ENCODE data around the gene ASPSCR1.

Gene ASPSCR1

GRCh38 chr17:82022981-82023446, 45.6 kb downstream of the ASPSCR1 start, which contains the start of gene LRRC45:
LRRC45 (plus strand) TSS chr17:82023305; CDS start chr17:82023644, 339 bp downstream.
- H3K27ac ChIP-seq (ENCODE audit: low read depth, low read length), result peak within 1 kb of the TSS; percentile 73
- H3K79me2 ChIP-seq (ENCODE audit: insufficient read depth, low read length), result peaks cover 25% of the 10 kb centered on the region
- no peaks in the 10 kb centered on the region for H4K20me1 ChIP-seq (ENCODE audit: low read depth, low read length)
- TF ChIP-seq CTCF (IDR thresholded peaks at IDR 0.05; ENCODE audit: insufficient read depth, low read length, poor library complexity, severe bottlenecking) (no peak), EZH2phosphoT487 (conservative IDR thresholded peaks at IDR 0.05; ENCODE audit: low read length) (no peak)
- no peaks in the 10 kb centered on the region for H3K27me3 ChIP-seq (ENCODE audit: low read length)
- no peaks in the 10 kb centered on the region for H3K36me3 ChIP-seq (ENCODE audit: low read length)
- H3K9me3 ChIP-seq (ENCODE audit: insufficient read depth, low read length), result no peaks in the 10 kb centered on the region
- peak within 1 kb of the TSS; percentile 72 for H2AFZ ChIP-seq (ENCODE audit: low read depth, low read length, severe bottlenecking)
- no peaks in the 10 kb centered on the region for H3K9me2 ChIP-seq (replicated peaks; ENCODE audit: insufficient read depth, low read length)
- peak within 1 kb of the TSS; percentile 89 for H3K4me2 ChIP-seq (ENCODE audit: low read depth, low read length, poor library complexity, severe bottlenecking)
- 0 out of 2 replicates have a peak, but pooled peaks cover 6% of the 10 kb centered on the region for H3F3A ChIP-seq (ENCODE audit: insufficient read depth)
- H3K4me3 ChIP-seq (ENCODE audit: insufficient read depth, low read length, poor library complexity, severe bottlenecking), result peak within 1 kb of the TSS; percentile 97
- H3K9ac ChIP-seq (ENCODE audit: low read length), result peak within 1 kb of the TSS; percentile 99

DNA sequence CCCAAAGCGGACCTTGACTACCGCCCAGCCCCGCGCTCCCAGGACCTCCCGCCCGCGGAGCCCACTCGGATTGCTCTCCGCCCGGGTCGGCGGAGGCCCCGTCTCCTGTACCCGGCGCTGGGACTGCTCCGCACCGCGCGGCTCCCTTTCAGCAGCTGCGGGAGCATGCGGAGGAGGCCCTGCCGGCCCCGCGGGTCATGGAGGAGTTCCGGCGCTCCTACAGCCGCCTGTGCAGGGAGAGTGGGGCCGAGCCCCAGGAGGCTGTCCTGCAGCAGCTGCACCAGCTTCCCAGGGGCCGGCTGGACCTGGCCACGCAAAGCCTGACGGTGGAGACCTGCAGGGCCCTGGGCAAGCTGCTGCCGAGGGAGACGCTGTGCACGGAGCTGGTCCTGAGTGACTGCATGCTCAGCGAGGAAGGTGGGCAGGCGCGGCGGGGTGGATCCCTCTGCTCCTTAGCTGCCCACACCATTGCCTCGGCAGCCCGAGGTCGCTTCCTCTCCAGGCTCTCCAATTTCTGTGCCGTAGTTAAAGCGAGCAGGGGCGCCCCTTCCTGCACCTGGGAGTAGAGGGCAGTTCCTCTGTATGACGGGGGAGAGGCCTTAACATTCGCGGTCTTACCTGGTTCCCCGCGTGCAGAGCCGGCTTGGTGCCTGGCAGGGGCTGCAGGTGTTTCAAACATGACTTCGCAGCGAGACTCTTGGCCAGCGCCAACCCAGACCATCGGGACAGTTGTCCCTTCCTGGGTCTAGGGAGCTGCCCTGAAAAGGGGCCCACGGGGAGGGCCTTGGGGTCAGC, 46.2 kb downstream of the ASPSCR1 start:
- Histone ChIP-seq H3K27me3 (ENCODE audit: low read length) (no peaks in the 10 kb centered on the region), H3K4me3 (ENCODE audit: insufficient read depth, low read length, poor library complexity, severe bottlenecking) (peak overlapping the region; percentile 80), H3K27ac (ENCODE audit: low read depth, low read length) (peak overlapping the region; percentile 23), H3K9me3 (ENCODE audit: insufficient read depth, low read length) (no peaks in the 10 kb centered on the region), H3K36me3 (ENCODE audit: low read length) (no peaks in the 10 kb centered on the region), H4K20me1 (ENCODE audit: low read depth, low read length) (no peaks in the 10 kb centered on the region), H3K79me2 (ENCODE audit: insufficient read depth, low read length) (peaks cover 25% of the 10 kb centered on the region), H3K9me2 (replicated peaks; ENCODE audit: insufficient read depth, low read length) (no peaks in the 10 kb centered on the region), H3F3A (ENCODE audit: insufficient read depth) (0 out of 2 replicates have a peak, but pooled peaks cover 6% of the 10 kb centered on the region), H2AFZ (ENCODE audit: low read depth, low read length, severe bottlenecking) (peak overlapping the region; percentile 14), H3K4me2 (ENCODE audit: low read depth, low read length, poor library complexity, severe bottlenecking) (peak overlapping the region; percentile 74), H3K9ac (ENCODE audit: low read length) (peak overlapping the region; percentile 87)
- TF ChIP-seq CTCF (IDR thresholded peaks at IDR 0.05; ENCODE audit: insufficient read depth, low read length, poor library complexity, severe bottlenecking) (no peak), EZH2phosphoT487 (conservative IDR thresholded peaks at IDR 0.05; ENCODE audit: low read length) (no peak)

GRCh38 chr17:82024859-82025258, 47.4 kb downstream of the ASPSCR1 start:
- H3K9me2 ChIP-seq (replicated peaks; ENCODE audit: insufficient read depth, low read length), result no peaks in the 10 kb centered on the region
- no peak overlapping the region for H3K4me2 ChIP-seq (ENCODE audit: low read depth, low read length, poor library complexity, severe bottlenecking)
- no peak overlapping the region for H3K4me3 ChIP-seq (ENCODE audit: insufficient read depth, low read length, poor library complexity, severe bottlenecking)
- no peaks in the 10 kb centered on the region for H3K27me3 ChIP-seq (ENCODE audit: low read length)
- peaks cover 25% of the 10 kb centered on the region for H3K79me2 ChIP-seq (ENCODE audit: insufficient read depth, low read length)
- no peak overlapping the region for H3K27ac ChIP-seq (ENCODE audit: low read depth, low read length)
- no peak overlapping the region for H3K9ac ChIP-seq (ENCODE audit: low read length)
- H2AFZ ChIP-seq (ENCODE audit: low read depth, low read length, severe bottlenecking), result no peak overlapping the region
- H4K20me1 ChIP-seq (ENCODE audit: low read depth, low read length), result no peaks in the 10 kb centered on the region
- TF ChIP-seq EZH2phosphoT487 (conservative IDR thresholded peaks at IDR 0.05; ENCODE audit: low read length), result no peak
- TF ChIP-seq CTCF (IDR thresholded peaks at IDR 0.05; ENCODE audit: insufficient read depth, low read length, poor library complexity, severe bottlenecking), result no peak
- H3F3A ChIP-seq (ENCODE audit: insufficient read depth), result 0 out of 2 replicates have a peak, but pooled peaks cover 6% of the 10 kb centered on the region
- no peaks in the 10 kb centered on the region for H3K9me3 ChIP-seq (ENCODE audit: insufficient read depth, low read length)
- H3K36me3 ChIP-seq (ENCODE audit: low read length), result no peaks in the 10 kb centered on the region

Data from SU-DHL-6 (cell line).